H1 (cell line): ENCODE data around the gene SGO2. TPM values are rescaled to one million over a fixed set of nuclear protein-coding genes. Genes with fewer than 3 reads are reported as not detected.

Source experiments
- CTCF ChIA-PET: fragments of 300-600 bp; sonication (Branson Sonifier 250); formaldehyde crosslinking; loops from one replicate; lab custom pipeline; 2021; ENCODE audit not compliant: partially characterized antibody; lab: Charles Lee
- POLR2A ChIA-PET: fragments of 300-600 bp; sonication (Branson Sonifier 250); formaldehyde crosslinking; loops from one replicate; lab custom pipeline; 2021; ENCODE audit warnings: inconsistent platforms; ENCODE audit not compliant: partially characterized antibody; lab: Charles Lee
- DNase-seq, 2 experiments: peaks; one replicate each; pipeline versions ENCODE4 v3.0.0 to v3.0.0-alpha.2; 2010 to 2022; ENCODE audit warnings: low spot score in 2 of 2, low read depth in 1 of 2, mixed read lengths in 1 of 2
- FAIRE-seq: peaks from 2 replicates; lab custom pipeline; 2011; peaks lifted over from hg19 to GRCh38; lab: Jason Lieb, UNC
- H2AFZ ChIP-seq: 2 replicates; pipeline ENCODE4 v1.8.1; 2012; ENCODE audit warnings: low read length, inconsistent platforms
- H2AK5ac ChIP-seq: 2 replicates; pipeline ENCODE4 v1.6.1; 2013; ENCODE audit warnings: low read depth, low read length
- H2BK120ac ChIP-seq: replicated peaks from 2 replicates; pipeline ENCODE3; 2013; ENCODE audit warnings: low read depth, low read length, inconsistent platforms
- H2BK12ac ChIP-seq: 2 replicates; pipeline ENCODE4 v1.6.1; 2013; ENCODE audit warnings: low read depth, low read length
- H2BK15ac ChIP-seq: 2 replicates; pipeline ENCODE4 v1.6.1; 2013; ENCODE audit warnings: low read length
- H2BK20ac ChIP-seq: 2 replicates; pipeline ENCODE4 v1.6.1; 2013; ENCODE audit warnings: low read length
- H2BK5ac ChIP-seq: 2 replicates; pipeline ENCODE4 v1.6.1; 2013; ENCODE audit warnings: low read depth, low read length
- H3K14ac ChIP-seq: 2 replicates; pipeline ENCODE4 v1.6.1; 2013; ENCODE audit warnings: inconsistent platforms; ENCODE audit not compliant: insufficient read length
- H3K18ac ChIP-seq: 2 replicates; pipeline ENCODE4 v1.6.1; 2013; ENCODE audit warnings: low read length; ENCODE audit errors: extremely low read depth
- H3K23ac ChIP-seq: 2 replicates; pipeline ENCODE4 v1.6.1; 2013; ENCODE audit warnings: inconsistent platforms; ENCODE audit not compliant: insufficient read length
- H3K23me2 ChIP-seq: 2 replicates; pipeline ENCODE4 v1.6.1; 2013; ENCODE audit warnings: low read depth, low read length
- H3K27ac ChIP-seq: 2 replicates; pipeline ENCODE4 v1.6.1; 2011; ENCODE audit warnings: low read depth, low read length, inconsistent platforms
- H3K27me3 ChIP-seq, 4 experiments: replicated peaks in 1 of 4; 1 replicate in 1 of 4; 2 replicates in 3 of 4; pipeline versions ENCODE4 v1.6.1 to v1.8.1; 2011 to 2013; ENCODE audit warnings: low read length in 3 of 4, mild to moderate bottlenecking in 3 of 4, inconsistent platforms in 2 of 4, mixed read lengths in 2 of 4, moderate library complexity in 1 of 4; ENCODE audit not compliant: control insufficient read depth in 3 of 4, insufficient read depth in 3 of 4; ENCODE audit errors: extremely low read depth in 1 of 4
- H3K36me3 ChIP-seq, 4 experiments: 2 replicates each; pipeline versions ENCODE4 v1.6.1 to v1.8.1; 2011 to 2013; ENCODE audit warnings: mild to moderate bottlenecking in 4 of 4, low read length in 3 of 4, moderate library complexity in 2 of 4, control low read depth in 1 of 4, inconsistent platforms in 1 of 4; ENCODE audit not compliant: insufficient read depth in 4 of 4, control insufficient read depth in 2 of 4
- H3K4ac ChIP-seq: replicated peaks from 2 replicates; pipeline ENCODE3; 2013; ENCODE audit warnings: low read length, low read depth, mixed read lengths, inconsistent platforms; ENCODE audit not compliant: insufficient read length
- H3K4me1 ChIP-seq, 4 experiments: replicated peaks in 1 of 4; 1 replicate in 1 of 4; 2 replicates in 3 of 4; pipeline versions ENCODE4 v1.6.1 to v1.8.1; 2011 to 2013; ENCODE audit warnings: low read length in 3 of 4, inconsistent platforms in 2 of 4, mixed read lengths in 1 of 4; ENCODE audit not compliant: insufficient read depth in 4 of 4, control insufficient read depth in 3 of 4
- H3K4me2 ChIP-seq, 2 experiments: 2 replicates each; pipeline versions ENCODE4 v1.6.1 to v1.8.1; 2011 to 2013; ENCODE audit warnings: low read depth in 2 of 2, low read length in 2 of 2, control low read depth in 1 of 2, inconsistent platforms in 1 of 2, mild to moderate bottlenecking in 1 of 2; ENCODE audit not compliant: insufficient read depth in 1 of 2
- H3K4me3 ChIP-seq, 4 experiments: fragments of 200-600, 300-600 bp in 1 of 4; sonication (generic), shearing (Covaris generic), sonication (Bioruptor Twin) in 1 of 4; 2 replicates each; pipeline versions ENCODE4 v1.5.1 to v1.8.1; 2011 to 2016; ENCODE audit warnings: low read length in 4 of 4, low read depth in 3 of 4, control low read depth in 2 of 4, inconsistent platforms in 2 of 4, mild to moderate bottlenecking in 2 of 4, mixed read lengths in 1 of 4, moderate library complexity in 1 of 4; ENCODE audit not compliant: insufficient read depth in 2 of 4; ENCODE audit errors: extremely low read depth in 1 of 4
- H3K56ac ChIP-seq: replicated peaks from 2 replicates; pipeline ENCODE3; 2013; ENCODE audit warnings: low read depth, mild to moderate bottlenecking, mixed read lengths, low read length, inconsistent platforms; ENCODE audit not compliant: insufficient read length
- H3K79me1 ChIP-seq: 2 replicates; pipeline ENCODE4 v1.6.1; 2013; ENCODE audit warnings: low read depth, low read length, control low read depth
- H3K79me2 ChIP-seq, 2 experiments: 2 replicates each; pipeline versions ENCODE4 v1.6.1 to v1.8.1; 2012 to 2013; ENCODE audit warnings: low read length in 2 of 2, mild to moderate bottlenecking in 2 of 2, inconsistent platforms in 1 of 2; ENCODE audit not compliant: insufficient read depth in 2 of 2, control insufficient read depth in 1 of 2
- H3K9ac ChIP-seq, 4 experiments: replicated peaks in 1 of 4; 1 replicate in 1 of 4; 2 replicates in 3 of 4; pipeline versions ENCODE4 v1.6.1 to v1.8.1; 2011 to 2013; ENCODE audit warnings: low read depth in 3 of 4, low read length in 3 of 4, control low read depth in 2 of 4, mild to moderate bottlenecking in 2 of 4, moderate library complexity in 2 of 4, inconsistent platforms in 1 of 4; ENCODE audit errors: extremely low read depth in 1 of 4
- H3K9me3 ChIP-seq, 2 experiments: 2 replicates each; pipeline versions ENCODE4 v1.6.1 to v1.8.1; 2012 to 2013; ENCODE audit warnings: mild to moderate bottlenecking in 2 of 2, moderate library complexity in 2 of 2, control low read depth in 1 of 2, inconsistent platforms in 1 of 2, low read depth in 1 of 2, low read length in 1 of 2, mixed read lengths in 1 of 2; ENCODE audit not compliant: insufficient read depth in 2 of 2
- H4K20me1 ChIP-seq, 2 experiments: replicated peaks in 1 of 2; 2 replicates each; pipeline versions ENCODE3 to v1.8.1; 2011 to 2013; ENCODE audit warnings: inconsistent platforms in 2 of 2, low read length in 2 of 2, mild to moderate bottlenecking in 1 of 2; ENCODE audit not compliant: insufficient read depth in 2 of 2, control insufficient read depth in 1 of 2
- H4K5ac ChIP-seq: 2 replicates; pipeline ENCODE4 v1.6.1; 2013; ENCODE audit warnings: low read length, low read depth, mixed read lengths, inconsistent platforms; ENCODE audit not compliant: insufficient read length
- H4K8ac ChIP-seq: 2 replicates; pipeline ENCODE4 v1.8.0; 2013; ENCODE audit warnings: mild to moderate bottlenecking, moderate library complexity, low read length, inconsistent platforms; ENCODE audit not compliant: insufficient read depth; ENCODE audit errors: extremely low read depth
- H4K91ac ChIP-seq: replicated peaks from 2 replicates; pipeline ENCODE3; 2013; ENCODE audit warnings: low read length, mixed read lengths, inconsistent platforms; ENCODE audit not compliant: insufficient read length
- ASH2L ChIP-seq: fragments of 200-600, 300-600 bp; sonication (generic); IDR thresholded peaks from one replicate; pipeline ENCODE4 v1.7.1; 2017; ENCODE audit warnings: low read length
- BRCA1 ChIP-seq: IDR thresholded peaks from 2 replicates; pipeline ENCODE4 v1.6.1; 2012; ENCODE audit warnings: low read depth, low read length, improper control_type of control experiment
- CBX5 ChIP-seq: fragments of 300-800, 300-1000 bp; sonication (generic); IDR thresholded peaks from 2 replicates; pipeline ENCODE4 v1.7.1; 2016; ENCODE audit warnings: antibody characterized with exemption, low read length, low read depth
- CBX8 ChIP-seq: fragments of 300-800, 300-1000 bp; sonication (generic); IDR thresholded peaks from 2 replicates; pipeline ENCODE4 v1.7.1; 2016; ENCODE audit warnings: low read depth, low read length, borderline replicate concordance
- CTBP2 ChIP-seq: IDR thresholded peaks from 2 replicates; pipeline ENCODE4 v1.7.0; 2011; ENCODE audit warnings: borderline replicate concordance, mild to moderate bottlenecking, moderate library complexity, mixed read lengths, low read length; ENCODE audit not compliant: insufficient read depth, insufficient read length
- EGR1 ChIP-seq: IDR thresholded peaks from 2 replicates; pipeline ENCODE4 v1.6.1; 2011; ENCODE audit warnings: low read depth, low read length, borderline replicate concordance
- FOSL1 ChIP-seq: IDR thresholded peaks from 2 replicates; pipeline ENCODE4 v1.6.1; 2011; ENCODE audit warnings: mild to moderate bottlenecking, low read depth, low read length, moderate library complexity; ENCODE audit not compliant: insufficient read depth
- KDM4A ChIP-seq: IDR thresholded peaks from one replicate; pipeline ENCODE4 v1.7.1; 2012; ENCODE audit warnings: low read depth, mild to moderate bottlenecking, moderate library complexity, low read length, inconsistent platforms; ENCODE audit not compliant: severe bottlenecking
- MAFK ChIP-seq: IDR thresholded peaks from 2 replicates; pipeline ENCODE4 v1.6.1; 2012; ENCODE audit warnings: low read depth, mild to moderate bottlenecking, improper control_type of control experiment, low read length
- NRF1 ChIP-seq: IDR thresholded peaks from 2 replicates; pipeline ENCODE4 v1.6.1; 2011; ENCODE audit warnings: mild to moderate bottlenecking, low read depth, low read length, improper control_type of control experiment
- PHF8 ChIP-seq: fragments of 200-600 bp; sonication (generic); conservative IDR thresholded peaks from 2 replicates; pipeline ENCODE4 v1.7.1; 2012; ENCODE audit warnings: low read depth, mild to moderate bottlenecking, inconsistent platforms, low read length, moderate library complexity
- SAP30 ChIP-seq: fragments of 300-600 bp; sonication (generic); IDR thresholded peaks from 2 replicates; pipeline ENCODE4 v1.7.1; 2012; ENCODE audit warnings: low read length, moderate library complexity, mild to moderate bottlenecking, inconsistent platforms; ENCODE audit not compliant: insufficient read depth, insufficient replicate concordance
- SP2 ChIP-seq: IDR thresholded peaks from 2 replicates; pipeline ENCODE4 v1.6.1; 2012; ENCODE audit warnings: mild to moderate bottlenecking, low read length, inconsistent platforms
- TAF1 ChIP-seq: IDR thresholded peaks from 2 replicates; pipeline ENCODE4 v1.6.1; 2011; ENCODE audit warnings: mild to moderate bottlenecking, low read depth, low read length
- YY1 ChIP-seq: IDR thresholded peaks from 2 replicates; pipeline ENCODE4 v1.6.1; 2011; ENCODE audit warnings: low read depth, mild to moderate bottlenecking, low read length
- WGBS, 2 experiments: shearing (Covaris generic) in 1 of 2; methylation state at CpG; one replicate each; pipeline versions ENCODE4 v1.1.6 to v1.1.7; 2013 to 2015; ENCODE audit warnings: low lambda C conversion rate in 2 of 2, mixed read lengths in 2 of 2, inconsistent platforms in 1 of 2, low coverage in 1 of 2, missing lambda C conversion rate in 1 of 2; ENCODE audit not compliant: insufficient replicate concordance in 2 of 2, insufficient coverage in 1 of 2, insufficient read length in 1 of 2; ENCODE audit errors: extremely low coverage in 1 of 2, missing lambda C conversion rate in 1 of 2; 5-methylcytosine and 5-hydroxymethylcytosine counted together
- polyA plus RNA-seq, 7 experiments: library from polyadenylated mRNA; depleted of rRNA in 3 of 7; stranded (reverse) in 5 of 7; unstranded in 2 of 7; fragments of >200 nt in 5 of 7; fragments of 200-250 nt in 2 of 7; gene quantifications; 1 replicate in 5 of 7; 2 replicates in 1 of 7; 4 replicates in 1 of 7; pipeline versions ENCODE4 v1.2.1 to v1.2.3, GENCODE V29; 2011 to 2013; ENCODE audit warnings: missing spikeins in 2 of 7, mixed read lengths in 2 of 7
- total RNA-seq: library from RNA; stranded (reverse); fragmentation: NEBNext Ultra II Directional; extraction: Animal tissue kit (Norgen Biotek cat#: 25700); gene quantifications from 2 replicates; pipeline ENCODE4 v1.2.1, GENCODE V29; 2021

Gene SGO2
- total and polyA plus RNA-seq, 2 of the 8 experiments (the other 6 are each of a cell fraction or from before 2014, with no cell fraction given), result 2.4 to 33.2 TPM

- 96% methylated on average over 3 of the region's 3 CpGs; no CpG with 5 or more reads in 1 of the 2 experiments for WGBS, 2 experiments
- Histone ChIP-seq H4K91ac (no peak overlapping the region), H3K27ac (no peak overlapping the region), H3K23me2 (no peaks in the 10 kb centered on the region; the same call in 1 of the 2 replicates), H3K4me2 (no peak overlapping the region), H3K36me3 (no peaks in the 10 kb centered on the region), H3K56ac (no peak overlapping the region), H4K20me1 (no peaks in the 10 kb centered on the region), H4K5ac (no peak overlapping the region), H2BK120ac (no peak overlapping the region), H3K27me3 (no peaks in the 10 kb centered on the region), H2BK15ac (no peak overlapping the region), H3K4me3 (no peak overlapping the region), H3K14ac (no peak overlapping the region), H2AK5ac (no peak overlapping the region), H3K79me1 (no peaks in the 10 kb centered on the region), H2BK5ac (no peak overlapping the region), H4K8ac (no peak overlapping the region), H3K23ac (no peak overlapping the region), H3K9me3 (no peaks in the 10 kb centered on the region), H2BK20ac (no peak overlapping the region), H2BK12ac (no peak overlapping the region), H2AFZ (no peak overlapping the region), H3K4me1 (no peaks in the 10 kb centered on the region), H3K79me2 (no peaks in the 10 kb centered on the region), H3K18ac (no peak overlapping the region), H3K4ac (no peak overlapping the region), H3K9ac (no peak overlapping the region)
- ChIA-PET POLR2A (no interaction called here), CTCF (interaction anchor here (0.7 to 1.9 kb wide), 5 partner anchors 10 to 32 kb away, joined by 3 to 8 read pairs (median 3); partner anchors contain the start of gene AOX1)
- no peak for DNase-seq
- no peak for FAIRE-seq
- TF ChIP-seq NRF1, result no peak
- TF ChIP-seq MAFK, result no peak
- no peak for TF ChIP-seq EGR1
- TF ChIP-seq CBX5, result no peak
- TF ChIP-seq SP2, result no peak
- no peak for TF ChIP-seq CBX8
- no peak for TF ChIP-seq KDM4A
- no peak for TF ChIP-seq YY1
- TF ChIP-seq FOSL1, result no peak
- TF ChIP-seq SAP30, result no peak
- TF ChIP-seq PHF8, result no peak
- no peak for TF ChIP-seq BRCA1
- no peak for TF ChIP-seq CTBP2
- TF ChIP-seq ASH2L, result no peak
- no peak for TF ChIP-seq TAF1
These were observed 78.0 kb downstream of the SGO2 start for GRCh38 chr2:200603972-200604371.
